SHP77 (cell line): ENCODE results near the gene LHFPL3.

ENCODE experiments used
- DNase-seq, 2 experiments: peaks; one replicate each; lab custom pipeline; 2025; lab: John Stamatoyannopoulos, UW

LHFPL3 gene

GRCh38 chr7:104595591-104595990, 267.2 kb downstream of the LHFPL3 start:
- peak in 1 of 2 experiments; percentile 0 for DNase-seq

- DNase-seq = no peak
Measured at GRCh38 chr7:104603957-104604356, 275.6 kb downstream of the LHFPL3 start.

DNA sequence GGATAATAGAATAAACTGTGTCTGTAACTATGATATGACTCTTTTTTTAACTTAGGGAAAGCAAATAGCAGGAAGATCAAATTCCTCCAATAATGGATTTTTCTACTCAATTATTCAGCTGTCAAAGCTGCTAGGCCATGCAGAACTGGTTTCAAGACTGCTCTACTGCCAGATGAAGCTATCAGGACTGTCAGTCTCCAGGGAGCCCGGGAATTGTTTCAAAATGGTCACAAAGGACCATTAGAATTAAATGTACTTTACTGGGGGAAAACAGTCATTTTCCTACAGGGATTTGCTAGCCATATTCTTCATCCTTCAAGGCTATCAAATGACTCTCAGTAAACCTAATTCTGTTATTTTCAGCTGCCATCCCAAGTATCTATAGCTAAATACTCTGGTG, 276.3 kb downstream of the LHFPL3 start:
- no peak for DNase-seq

DNA sequence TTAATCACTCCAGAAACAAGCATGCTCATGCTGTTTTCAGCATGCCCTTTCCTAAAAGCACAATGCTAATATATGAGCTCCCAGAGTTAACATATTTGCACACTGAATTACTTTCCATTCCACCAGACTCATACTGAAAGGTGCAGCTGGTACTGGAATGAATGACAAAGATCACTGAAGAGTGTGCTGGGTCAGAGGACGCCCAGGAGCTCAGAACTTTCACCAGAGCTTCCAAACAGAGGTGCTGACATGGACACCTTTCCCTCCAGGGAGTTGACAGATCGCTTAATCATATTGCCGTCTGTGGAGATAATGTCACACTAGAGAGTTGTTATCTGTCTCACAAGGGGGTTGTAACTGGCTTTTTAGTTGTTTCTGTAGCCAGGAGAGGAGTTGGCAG, 292.9 kb downstream of the LHFPL3 start:
- DNase-seq = no peak

GRCh38 chr7:104625956-104626355, 297.6 kb downstream of the LHFPL3 start:
- DNase-seq = no peak

DNA sequence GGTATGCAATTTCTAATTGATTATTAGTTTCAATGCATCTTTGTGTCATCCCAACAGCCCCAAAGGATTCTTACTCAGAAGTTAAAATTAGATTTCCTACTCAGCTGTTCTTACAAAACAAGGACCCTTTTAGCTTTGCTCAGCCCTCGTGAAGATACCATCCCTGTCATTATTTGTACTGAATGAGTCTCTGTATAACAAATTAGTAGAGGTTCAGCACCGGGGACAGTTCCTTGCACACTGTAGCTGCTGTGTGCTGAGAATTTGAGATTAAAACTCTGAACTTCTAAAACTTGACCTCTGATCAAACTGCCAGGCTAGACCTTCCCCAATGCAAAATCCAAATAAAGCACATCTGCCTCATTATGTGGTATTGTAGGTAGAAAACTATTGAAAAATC, 299.1 kb downstream of the LHFPL3 start:
- no peak for DNase-seq

GRCh38 chr7:104628017-104628416, 299.6 kb downstream of the LHFPL3 start:
- no peak for DNase-seq

GRCh38 chr7:104629408-104629807, 301.0 kb downstream of the LHFPL3 start:
- DNase-seq = no peak

GRCh38 chr7:104640506-104640905, 312.1 kb downstream of the LHFPL3 start:
- no peak for DNase-seq

DNA sequence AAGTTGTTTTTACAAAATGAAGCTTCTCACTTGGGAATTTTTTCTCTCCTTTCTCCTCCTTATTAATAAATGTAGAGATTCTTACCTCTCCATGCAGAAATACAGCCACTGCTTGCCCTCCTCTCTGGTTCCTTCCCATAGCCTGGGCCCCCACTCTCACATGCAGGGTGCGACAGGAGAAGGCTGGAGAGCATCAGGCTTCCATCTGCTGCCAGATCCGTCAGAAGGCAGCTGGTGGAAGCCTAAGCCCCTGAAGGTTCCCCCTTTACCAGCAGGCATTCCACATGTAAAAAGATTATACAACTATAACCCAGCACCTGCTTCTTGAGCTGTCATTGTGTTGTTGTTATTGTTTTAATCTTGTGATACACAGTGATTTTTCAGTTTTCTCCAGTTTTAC, 314.2 kb downstream of the LHFPL3 start:
- DNase-seq = no peak

GRCh38 chr7:104643587-104644217, 315.3 kb downstream of the LHFPL3 start:
- DNase-seq = peak; percentile 0 to 1

DNA sequence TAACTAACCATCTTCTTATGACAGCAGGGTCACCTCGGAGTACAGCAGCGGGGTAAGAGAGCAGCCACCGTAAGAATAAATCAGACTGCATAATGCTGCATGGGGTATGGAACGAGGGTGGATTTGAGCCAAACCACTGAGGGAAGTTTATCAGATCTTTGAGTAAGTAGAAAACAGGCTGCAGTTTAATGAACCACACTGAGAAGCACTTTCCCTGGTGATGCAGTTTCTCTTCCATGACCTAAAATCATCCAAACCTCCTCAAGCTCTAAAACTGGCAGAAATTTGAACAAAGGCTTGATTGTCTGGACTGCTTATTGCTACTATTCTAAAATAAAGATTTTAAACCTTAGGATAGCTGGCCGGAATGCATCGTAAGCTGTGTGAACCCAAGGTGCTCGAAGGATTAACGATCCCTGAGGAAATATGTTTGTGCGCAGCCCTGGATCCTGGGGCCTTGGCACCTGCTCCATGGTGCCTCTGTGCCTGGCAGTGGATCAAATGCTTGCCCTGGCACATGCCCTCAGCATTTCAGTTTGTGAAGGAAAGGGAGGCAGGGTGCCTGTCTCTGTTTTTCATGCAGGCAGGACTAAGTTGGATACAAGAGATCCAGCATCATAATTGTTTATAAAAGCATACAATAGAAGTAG, 322.7 kb downstream of the LHFPL3 start:
- no peak for DNase-seq

GRCh38 chr7:104652434-104652833, 324.0 kb downstream of the LHFPL3 start:
- DNase-seq = no peak

- no peak for DNase-seq
Measured at GRCh38 chr7:104652865-104653264, 324.5 kb downstream of the LHFPL3 start.

DNA sequence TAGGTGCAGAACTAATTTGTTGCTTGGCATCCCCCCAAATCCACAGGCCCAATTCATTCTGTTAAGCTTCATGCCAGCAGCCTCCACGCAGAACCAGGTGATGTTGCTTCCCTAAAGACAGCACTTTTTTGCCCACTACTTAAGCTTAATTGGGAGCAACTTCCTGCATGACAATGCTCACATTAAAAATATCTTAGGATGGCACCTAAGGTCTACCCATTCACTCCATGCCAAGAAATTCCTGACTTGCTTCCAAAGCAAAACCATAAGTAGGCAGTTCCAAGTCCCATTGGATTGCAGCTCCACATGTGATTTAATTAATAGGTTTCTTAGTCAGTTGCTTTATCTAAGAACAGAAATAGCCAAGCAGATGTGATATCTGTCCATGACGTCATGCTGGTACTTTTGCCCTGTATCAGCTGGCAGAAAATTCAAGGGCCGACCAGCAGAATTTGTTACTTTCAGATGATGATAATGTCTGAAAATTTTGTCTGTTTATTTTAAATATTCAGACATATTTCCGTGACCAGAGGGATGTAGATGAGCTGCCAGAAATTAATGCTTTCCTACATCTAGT, 325.5 kb downstream of the LHFPL3 start:
- DNase-seq = no peak

DNA sequence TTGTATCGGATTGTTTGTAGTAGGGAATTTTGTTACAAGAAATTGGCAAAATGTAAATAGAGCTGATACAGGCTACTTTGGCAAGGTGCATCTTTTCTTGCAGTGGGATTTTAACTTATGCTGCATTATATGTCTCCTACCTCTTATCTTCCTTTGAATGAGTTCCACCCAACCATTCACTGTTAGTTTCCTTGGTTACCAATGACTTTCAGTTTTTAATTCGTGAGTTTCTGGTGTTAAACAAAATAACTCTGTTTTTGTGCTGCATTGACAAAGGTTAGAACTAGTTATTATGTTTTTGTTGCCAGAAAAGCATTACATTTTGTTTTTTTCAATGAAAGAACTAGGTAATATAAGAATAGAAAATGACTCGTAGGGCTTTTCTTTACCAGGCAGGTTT, 327.2 kb downstream of the LHFPL3 start:
- no peak for DNase-seq

- DNase-seq = no peak
Measured at GRCh38 chr7:104656467-104656866, 328.1 kb downstream of the LHFPL3 start.

DNA sequence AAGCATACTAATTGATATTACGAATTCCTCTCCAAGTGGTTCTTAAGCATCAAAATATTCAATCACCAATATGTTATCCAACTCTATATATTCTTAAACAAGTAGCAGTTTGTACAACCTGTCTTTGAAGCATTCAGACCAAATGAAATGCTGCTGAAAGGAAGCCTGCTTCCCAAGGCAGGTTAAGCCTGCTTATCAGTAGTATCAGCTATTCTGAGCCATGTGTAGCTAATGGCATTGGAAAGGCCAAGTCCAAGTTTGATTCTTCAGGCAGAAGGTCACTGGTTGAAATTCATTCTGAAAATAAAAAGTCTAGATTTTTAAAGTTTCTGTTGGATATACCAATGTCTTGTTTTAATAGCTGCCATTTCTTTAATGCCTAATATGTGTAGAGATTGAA, 328.7 kb downstream of the LHFPL3 start:
- no peak for DNase-seq

DNA sequence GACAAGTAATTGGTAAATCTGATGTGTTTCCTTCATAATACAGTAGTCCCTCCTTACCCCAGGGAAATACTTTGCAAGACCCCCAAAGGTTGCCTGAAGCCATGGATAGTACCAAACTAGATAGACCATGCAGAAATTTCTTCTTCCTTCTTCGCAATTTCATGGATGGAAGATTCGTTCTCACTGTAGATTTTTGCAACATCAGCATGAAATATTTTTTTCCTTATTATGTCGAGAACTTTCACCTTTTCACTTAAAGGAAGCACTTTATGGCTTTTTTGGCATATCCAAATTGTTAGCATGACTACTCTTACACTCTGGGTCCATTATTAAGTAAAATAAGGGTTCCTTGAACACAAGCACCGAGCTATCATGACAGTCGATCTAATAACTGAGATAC, 333.2 kb downstream of the LHFPL3 start:
- DNase-seq = no peak

DNA sequence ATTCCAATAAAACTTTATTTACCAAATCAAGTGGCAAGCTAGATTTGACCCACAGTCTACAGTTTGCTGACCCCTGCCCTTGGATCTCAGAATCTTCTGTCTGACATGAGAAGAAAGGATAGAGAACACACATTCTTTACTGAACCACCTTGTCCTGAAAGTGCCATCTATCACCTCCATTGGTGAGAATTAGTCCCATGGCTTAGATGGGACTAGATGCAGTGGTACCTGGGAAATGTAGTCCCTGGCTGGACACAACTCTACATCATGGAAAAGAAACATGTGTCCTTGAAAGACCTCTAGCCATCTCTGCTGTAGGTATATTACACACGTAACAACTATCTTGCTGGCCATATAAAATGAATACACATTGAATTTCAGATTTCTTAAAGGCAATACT, 336.2 kb downstream of the LHFPL3 start:
- DNase-seq = no peak

DNA sequence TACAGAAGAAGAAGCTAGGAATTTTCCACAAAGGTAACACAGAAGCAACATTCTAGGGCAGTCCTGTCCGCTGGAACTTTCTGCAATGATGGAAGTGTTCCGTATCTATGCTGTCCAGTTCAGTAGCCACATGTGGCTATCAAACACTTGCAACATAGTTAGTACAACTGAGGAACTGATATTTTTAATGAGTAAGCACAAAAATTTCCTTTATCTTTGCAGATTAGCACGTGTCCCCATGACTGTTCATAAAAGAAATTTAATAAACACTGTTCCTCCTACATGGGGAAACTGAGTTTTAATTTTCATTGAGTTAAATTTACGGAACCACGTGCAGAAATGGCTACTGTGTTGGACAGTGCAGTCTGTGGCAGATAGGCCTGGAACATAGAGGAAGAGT, 349.2 kb downstream of the LHFPL3 start:
- DNase-seq = no peak

DNA sequence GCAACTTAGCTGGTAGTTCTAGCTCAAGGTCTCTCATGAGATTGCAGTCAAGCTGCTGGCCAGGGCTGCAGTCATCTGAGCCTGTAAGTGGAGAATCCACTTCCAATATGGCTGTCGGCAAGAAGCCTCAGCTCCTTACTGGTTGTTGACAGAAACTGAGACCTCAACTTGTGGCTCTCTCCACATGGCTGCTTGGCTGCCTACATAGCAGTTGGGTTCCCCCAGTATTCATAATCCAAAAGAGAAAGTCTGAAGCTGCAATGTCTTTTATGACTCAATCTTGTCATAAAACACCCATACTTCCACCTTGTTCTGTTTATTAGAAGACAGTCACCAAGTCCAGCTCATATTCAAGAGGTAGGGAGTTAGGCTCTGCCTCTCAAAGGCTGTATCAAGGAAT, 350.7 kb downstream of the LHFPL3 start:
- no peak for DNase-seq

- no peak for DNase-seq
Measured at GRCh38 chr7:104686286-104686685, 357.9 kb downstream of the LHFPL3 start.

DNA sequence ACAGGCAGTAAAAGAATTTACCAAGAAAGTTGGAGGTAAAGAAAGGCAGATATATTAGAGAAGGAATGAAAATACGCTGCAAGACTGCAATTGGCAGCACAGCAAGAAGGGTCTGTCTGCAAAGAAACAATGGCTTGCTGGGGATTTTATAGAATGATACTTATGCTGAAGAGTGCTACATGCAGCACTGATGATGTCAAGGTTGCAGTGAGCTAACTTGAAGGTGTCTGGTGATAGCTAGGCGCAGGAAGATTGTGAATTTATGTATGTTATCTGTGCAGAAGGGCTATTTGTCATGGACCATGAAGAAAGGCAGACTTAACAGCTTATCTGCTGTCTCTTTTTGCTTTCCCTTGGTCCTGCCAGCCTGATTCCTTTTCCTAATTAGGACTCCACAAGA, 366.3 kb downstream of the LHFPL3 start:
- DNase-seq = no peak
